ENCODE data around the gene PAPLN.
"Not testable (repeated sequence)": the region's sequence is repeated elsewhere in the genome, so short reads cannot be mapped to it uniquely, and the experiment has no call there.

The PAPLN gene, protein sequence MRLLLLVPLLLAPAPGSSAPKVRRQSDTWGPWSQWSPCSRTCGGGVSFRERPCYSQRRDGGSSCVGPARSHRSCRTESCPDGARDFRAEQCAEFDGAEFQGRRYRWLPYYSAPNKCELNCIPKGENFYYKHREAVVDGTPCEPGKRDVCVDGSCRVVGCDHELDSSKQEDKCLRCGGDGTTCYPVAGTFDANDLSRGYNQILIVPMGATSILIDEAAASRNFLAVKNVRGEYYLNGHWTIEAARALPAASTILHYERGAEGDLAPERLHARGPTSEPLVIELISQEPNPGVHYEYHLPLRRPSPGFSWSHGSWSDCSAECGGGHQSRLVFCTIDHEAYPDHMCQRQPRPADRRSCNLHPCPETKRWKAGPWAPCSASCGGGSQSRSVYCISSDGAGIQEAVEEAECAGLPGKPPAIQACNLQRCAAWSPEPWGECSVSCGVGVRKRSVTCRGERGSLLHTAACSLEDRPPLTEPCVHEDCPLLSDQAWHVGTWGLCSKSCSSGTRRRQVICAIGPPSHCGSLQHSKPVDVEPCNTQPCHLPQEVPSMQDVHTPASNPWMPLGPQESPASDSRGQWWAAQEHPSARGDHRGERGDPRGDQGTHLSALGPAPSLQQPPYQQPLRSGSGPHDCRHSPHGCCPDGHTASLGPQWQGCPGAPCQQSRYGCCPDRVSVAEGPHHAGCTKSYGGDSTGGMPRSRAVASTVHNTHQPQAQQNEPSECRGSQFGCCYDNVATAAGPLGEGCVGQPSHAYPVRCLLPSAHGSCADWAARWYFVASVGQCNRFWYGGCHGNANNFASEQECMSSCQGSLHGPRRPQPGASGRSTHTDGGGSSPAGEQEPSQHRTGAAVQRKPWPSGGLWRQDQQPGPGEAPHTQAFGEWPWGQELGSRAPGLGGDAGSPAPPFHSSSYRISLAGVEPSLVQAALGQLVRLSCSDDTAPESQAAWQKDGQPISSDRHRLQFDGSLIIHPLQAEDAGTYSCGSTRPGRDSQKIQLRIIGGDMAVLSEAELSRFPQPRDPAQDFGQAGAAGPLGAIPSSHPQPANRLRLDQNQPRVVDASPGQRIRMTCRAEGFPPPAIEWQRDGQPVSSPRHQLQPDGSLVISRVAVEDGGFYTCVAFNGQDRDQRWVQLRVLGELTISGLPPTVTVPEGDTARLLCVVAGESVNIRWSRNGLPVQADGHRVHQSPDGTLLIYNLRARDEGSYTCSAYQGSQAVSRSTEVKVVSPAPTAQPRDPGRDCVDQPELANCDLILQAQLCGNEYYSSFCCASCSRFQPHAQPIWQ

DNA sequence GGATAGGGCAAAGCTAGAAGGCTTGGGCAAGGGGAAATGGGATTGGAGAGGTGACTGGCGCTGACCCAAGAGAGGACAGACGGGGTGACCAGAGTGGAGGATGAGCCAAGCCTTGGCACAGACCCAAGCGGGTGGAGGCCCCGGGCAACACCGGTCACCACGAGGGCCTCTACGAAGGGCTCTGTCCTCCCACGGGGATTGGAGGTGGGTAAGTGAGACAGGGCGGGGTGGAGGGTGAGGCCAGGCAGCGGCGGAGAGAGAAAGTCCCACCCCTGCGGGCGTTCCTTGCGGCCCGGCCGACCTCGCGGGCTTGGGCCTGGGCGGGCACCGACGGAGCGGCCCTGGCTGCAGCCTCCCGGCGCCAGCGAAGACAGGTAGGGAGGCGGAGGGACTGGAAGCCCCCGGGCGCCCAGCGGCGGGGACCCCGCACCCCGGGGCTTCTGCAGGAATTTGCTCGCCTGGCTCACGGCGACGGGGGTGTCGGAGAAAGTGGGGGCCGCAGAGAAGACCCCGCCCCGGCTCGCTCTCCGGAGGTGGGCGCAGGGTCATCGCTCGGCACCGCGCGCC, at the start of gene PAPLN:
TSS of gene PAPLN (plus strand) at position 288 of the 567 bp plus-strand sequence. CDS start 2,273 bp downstream, outside the sequence.
- no peak for DNase-seq (ENCODE audit: low read depth in 2 of 2)

DNA sequence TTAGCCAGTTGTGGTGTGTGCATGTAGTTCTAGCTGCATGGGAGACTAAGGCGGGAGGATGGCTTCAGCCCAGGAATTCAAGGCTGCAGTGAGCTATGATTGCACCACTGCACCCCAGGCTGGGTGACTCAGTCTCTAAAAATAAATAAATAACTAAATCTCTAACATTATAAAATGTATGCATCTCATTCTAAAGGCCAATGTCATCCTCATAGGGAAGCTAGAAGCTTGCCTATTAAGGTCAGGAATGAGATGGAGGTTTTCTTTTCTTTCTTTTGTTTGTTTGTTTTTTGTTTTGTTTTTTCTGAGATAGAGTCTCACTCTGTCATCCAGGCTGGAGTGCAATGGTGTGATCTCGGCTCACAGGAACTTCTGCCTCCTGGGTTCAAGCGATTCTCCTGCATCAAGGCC, 48.8 kb upstream of the PAPLN start:
- no peak for DNase-seq (ENCODE audit: low read depth in 2 of 2)

DNA sequence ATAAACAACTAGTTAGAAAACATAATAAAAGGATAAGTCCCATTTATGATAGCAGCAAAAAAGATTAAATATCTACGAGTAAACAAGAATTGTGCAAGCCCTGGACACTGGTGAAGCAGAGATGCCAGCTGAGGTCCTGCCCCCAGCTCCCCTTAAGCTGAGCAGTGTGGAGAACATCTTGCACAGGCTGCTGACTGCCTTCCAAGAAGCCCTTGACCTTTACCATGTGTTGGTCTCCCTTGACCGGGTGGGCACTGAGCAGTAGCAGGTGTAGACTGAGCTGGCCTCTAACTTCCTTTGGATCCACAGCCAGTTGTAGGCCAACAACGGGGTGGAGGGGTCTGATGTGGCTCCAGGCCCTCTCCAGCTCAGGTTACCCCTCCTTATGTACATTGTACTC, 47.7 kb upstream of the PAPLN start:
- no peak for DNase-seq (ENCODE audit: low read depth in 2 of 2)

DNA sequence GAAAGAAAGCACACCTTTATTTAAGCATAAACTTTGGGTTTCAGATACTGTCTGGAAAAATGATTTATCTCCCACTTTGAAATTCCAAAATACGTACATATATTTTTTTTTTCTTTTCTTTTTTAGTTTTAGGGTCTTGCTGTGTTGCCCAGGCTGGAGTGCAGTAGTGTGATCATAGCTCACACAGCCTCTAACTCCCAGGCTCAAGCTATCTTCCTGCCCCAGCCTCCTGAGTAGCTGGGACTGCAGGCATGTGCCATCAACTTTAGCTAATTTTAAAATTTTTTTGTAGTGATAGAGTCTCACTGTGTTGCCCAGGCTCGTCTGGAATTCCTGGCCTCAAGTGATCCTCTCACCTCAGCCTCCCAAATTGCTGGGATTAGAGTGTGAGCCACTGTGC, 45.9 kb upstream of the PAPLN start:
- DNase-seq (ENCODE audit: low read depth in 2 of 2): no peak

DNA sequence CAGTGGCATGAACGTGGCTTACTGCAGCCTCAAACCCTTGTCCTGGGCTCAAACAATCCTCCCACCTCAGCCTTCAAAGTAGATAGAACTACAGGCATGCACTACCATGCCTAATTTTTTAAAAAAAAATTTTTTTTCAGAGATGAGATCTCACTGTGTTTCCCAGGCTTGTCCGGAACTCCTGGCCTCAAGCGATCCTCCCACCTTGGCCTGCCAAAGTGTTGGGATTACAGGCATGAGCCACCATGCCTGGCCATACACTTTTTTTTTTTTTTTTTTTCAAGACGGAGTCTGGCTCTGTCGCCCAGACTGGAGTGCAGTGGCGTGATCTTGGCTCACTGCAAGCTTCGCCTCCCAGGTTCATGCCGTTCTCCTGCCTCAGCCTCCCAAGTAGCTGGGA, 43.0 kb upstream of the PAPLN start:
- not testable (repeated sequence) for DNase-seq (ENCODE audit: low read depth in 2 of 2)

DNA sequence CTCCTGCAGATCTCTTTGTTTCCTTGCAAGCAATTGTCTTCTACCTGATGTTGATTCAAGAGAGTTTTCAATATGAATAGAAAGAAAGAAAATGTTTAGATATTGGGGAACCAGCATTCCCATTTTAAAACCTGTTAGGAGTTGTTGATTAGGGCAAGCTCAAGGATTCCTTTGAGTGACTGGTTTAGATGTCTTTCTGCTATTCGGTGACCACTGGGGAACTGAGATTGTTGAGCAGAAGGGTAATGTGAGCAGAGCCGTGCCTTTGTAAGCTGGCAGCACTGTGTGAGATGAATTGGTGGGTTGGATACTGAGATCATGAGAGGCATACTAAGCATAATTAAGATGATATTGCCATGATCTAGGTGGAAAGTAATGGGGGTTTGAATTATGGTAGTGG, 39.1 kb upstream of the PAPLN start:
- DNase-seq (ENCODE audit: low read depth in 2 of 2): no peak

DNA sequence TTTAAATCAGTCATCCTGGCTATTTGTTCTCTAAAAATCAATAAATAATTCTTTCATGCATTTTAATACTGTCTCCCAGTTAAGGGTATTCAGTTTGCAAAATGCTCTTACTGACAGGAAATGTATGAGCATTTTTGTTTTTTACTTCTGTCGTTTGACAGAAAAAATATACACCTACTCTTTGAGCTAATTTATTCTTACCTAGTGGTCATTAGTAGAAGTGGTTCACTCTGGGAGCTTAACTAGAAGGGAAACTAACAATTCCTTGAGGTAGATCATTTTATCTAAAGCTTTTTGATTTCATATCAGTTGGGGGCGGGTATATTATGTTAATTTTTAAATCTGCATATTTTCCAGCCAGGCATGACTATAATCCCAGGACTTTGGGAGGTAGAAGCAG, 33.8 kb upstream of the PAPLN start:
- no peak for DNase-seq (ENCODE audit: low read depth in 2 of 2)

DNA sequence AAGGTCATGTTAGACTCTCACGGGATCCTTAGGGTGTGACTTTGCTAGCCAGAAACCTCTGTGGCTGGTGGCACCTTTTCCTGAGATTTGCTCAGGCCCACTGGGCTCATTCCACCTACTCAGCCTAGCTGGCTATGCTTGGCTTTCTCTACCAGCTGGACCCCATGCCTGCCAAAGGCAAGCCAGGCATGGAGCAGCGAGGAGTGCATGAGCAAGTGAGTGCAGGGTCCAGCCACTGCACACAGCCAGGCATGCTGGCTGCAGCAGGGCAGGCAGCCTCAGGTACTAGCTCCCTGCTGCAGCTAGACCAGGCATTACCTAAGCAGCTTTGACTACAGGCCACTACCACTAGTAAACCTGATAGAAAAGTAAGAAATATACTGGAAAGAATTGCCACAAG, 29.7 kb upstream of the PAPLN start:
- DNase-seq (ENCODE audit: low read depth in 2 of 2): no peak

DNA sequence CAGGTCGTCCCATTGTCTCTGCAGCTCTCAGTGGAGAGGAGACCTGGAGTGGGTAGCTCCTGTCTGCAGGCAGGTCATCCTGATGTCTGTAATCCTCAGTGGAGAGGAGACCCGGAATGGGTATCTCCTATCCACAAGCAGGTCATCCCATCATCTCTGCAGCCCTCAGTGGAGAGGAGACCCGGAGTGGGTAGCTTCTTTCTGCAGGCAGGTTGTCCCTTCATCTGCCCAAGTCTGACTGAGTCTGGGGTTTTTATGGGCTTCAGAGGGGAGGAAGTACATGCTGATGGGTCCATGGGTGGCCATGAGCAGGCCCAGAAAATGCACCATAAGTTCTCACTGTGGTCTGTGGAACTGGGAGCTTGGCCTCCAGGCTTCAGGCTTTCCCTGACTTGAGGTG, 28.9 kb upstream of the PAPLN start:
- no peak for DNase-seq (ENCODE audit: low read depth in 2 of 2)

DNA sequence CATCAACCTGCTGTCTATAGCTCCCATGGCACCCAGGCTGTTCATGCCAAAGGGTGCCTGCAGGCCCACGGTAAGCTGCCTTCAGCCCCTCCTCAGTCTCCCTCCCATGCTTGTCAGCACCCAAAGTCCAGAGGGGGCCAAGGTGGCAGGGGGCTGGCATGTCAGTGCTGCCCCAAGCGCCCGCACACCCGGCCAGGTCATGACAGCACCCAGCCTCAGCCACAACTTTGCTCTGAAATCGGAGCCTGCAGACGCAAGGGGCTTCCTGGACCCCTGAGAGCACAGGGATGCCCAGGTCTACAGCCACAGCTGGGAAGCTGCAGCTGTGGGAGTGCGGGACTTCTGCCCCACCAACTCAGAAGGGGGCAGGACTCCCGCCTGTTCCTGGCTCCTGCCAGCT, 28.5 kb upstream of the PAPLN start:
- no peak for DNase-seq (ENCODE audit: low read depth in 2 of 2)

DNA sequence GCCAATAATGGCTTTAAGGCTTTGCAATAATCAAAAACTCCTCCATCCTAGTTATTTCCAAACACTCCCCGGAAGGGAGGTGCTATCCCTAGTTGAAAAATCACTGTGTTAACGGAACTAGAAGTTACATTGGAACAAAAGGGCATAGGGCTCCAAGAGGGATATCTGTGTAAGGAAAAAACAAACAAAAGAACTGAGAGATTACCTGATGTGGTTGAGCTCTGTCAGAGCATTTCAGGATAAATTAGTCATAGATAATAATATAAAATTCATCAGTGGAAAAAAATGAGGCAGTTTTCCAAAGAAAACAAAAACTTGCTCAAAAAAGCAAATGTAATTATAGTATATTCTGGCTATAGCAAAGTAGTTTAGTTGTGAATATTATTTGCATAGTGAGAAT, 27.4 kb upstream of the PAPLN start:
- no peak for DNase-seq (ENCODE audit: low read depth in 2 of 2)

DNA sequence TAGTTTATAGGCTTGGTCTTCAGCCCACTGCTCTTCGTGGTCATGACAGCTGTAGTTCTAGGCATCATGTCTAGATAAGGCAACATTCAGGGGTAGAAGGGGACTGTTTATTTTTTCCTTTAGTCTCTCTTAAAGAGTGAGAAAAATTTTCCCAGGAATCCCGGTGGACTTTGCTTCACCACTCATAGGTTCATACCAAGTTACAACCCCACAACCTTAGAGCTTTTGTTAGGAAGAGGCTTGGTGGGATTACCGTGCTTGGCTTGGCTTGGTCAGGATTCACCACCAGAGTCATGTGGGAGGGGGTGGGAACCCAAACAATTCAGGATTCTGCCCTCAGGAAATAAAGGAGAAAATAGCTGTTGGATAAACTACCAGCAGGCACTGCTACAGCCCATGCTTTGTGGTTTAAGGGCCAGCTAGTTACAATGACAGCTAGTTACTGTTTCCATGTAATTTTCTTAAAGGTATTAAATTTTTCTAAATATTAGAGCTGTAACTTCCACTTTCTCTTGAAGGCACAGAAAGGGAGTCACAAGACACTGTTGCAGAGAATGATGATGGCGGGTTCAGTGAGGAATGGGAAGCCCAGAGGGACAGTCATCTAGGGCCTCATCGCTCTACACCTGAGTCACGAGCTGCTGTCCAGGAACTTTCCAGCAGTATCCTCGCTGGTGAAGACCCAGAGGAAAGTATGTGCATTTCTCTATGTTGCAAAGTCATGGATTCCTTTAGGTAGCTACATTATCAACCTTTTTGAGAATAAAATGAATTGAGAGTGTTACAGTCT, 25.9 kb upstream of the PAPLN start:
- DNase-seq (ENCODE audit: low read depth in 2 of 2): no peak

DNA sequence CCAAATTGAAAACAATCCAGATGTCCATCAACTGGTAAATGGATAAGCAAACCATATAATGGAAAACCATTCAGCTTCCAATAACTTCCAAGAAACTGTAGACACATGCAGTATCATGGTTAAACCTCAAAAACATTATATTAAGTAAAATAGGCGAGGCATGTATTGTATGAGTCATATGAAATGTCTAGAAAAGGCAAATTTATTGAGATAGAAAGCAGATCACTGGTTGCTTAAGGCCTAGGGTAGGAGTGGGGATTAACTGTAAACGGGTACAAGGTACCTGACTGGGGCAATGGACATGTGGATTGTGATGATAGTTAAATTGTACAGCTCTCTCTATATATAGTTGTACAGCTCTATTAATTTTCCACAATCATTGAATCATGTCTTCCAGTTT, 21.3 kb upstream of the PAPLN start:
- DNase-seq (ENCODE audit: low read depth in 2 of 2): no peak

DNA sequence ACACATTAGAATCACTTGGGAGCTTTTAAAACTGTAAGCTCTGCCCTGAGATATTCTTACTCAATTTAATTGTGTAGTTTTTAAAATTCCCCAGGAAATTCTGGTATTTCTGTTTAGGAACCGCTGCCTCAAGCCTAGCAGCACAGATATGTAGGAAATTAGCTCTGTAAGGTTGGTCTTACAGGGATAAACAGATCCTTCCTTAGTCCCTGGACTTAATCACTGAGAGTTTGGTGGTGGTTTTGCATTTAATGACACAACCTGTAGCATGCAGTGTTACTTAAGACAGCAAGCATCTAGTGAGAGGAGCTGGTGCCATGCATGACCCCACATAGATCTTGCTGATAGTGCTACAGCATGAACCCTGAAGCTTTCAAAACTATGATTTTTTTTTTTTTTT, 19.9 kb upstream of the PAPLN start:
- no peak for DNase-seq (ENCODE audit: low read depth in 2 of 2)

DNA sequence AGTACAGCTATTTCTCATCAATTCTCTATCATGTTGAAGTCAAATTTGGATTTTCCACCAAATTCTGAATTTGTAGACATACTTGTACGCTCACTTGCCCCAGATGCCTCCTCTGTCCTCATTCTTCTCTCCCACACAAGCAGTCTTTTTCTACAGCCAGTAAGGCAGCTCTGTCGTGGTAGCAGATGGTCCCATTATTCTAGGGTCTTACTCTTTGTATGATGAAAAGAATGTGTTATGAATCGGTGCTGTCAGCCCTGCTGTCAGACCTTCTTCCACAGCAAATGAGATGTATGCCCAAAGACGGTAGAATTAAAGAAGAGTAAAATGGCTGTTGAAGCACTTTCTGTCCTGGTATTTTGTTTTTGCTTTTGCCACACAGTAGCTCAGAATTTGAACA, 17.2 kb upstream of the PAPLN start:
- DNase-seq (ENCODE audit: low read depth in 2 of 2): no peak

DNA sequence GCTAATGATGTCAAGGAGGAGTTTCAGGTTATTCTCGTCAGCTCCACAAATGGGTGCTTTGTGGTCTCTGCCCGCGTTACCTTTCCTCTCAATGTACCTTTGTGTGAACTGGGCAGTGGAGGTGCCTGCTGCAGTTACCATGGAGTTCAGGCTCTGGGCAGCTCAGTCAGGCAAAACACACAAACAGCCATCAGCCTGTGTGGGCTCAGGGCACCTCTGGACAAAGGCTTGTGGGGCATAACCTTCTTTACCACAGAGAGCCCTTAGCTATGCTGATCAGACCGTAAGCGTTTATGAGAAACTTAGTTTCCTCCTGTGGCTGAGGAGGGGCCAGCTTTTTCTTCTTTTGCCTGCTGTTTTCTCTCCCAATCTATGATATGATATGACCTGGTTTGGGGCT, 16.7 kb upstream of the PAPLN start:
- no peak for DNase-seq (ENCODE audit: low read depth in 2 of 2)

DNA sequence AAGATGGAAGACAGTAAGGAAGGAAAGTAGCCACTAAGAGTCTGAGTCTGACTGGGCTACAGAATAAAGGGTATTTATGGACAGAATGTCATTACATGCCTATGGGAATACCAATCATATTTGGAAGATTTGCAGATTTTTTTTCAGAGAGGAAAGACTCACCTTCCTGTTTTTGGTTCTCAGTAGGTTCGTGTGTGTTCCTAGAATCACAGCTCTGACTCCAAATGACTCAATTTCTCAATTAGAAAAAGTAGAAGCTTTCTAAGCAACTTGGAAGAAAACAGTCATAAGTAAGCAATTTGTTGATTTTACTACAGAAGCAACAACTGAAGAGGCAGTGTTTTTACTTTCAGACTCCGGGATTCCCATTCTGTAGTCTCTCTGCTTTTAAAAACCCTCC, 15.4 kb upstream of the PAPLN start:
- no peak for DNase-seq (ENCODE audit: low read depth in 2 of 2)

DNA sequence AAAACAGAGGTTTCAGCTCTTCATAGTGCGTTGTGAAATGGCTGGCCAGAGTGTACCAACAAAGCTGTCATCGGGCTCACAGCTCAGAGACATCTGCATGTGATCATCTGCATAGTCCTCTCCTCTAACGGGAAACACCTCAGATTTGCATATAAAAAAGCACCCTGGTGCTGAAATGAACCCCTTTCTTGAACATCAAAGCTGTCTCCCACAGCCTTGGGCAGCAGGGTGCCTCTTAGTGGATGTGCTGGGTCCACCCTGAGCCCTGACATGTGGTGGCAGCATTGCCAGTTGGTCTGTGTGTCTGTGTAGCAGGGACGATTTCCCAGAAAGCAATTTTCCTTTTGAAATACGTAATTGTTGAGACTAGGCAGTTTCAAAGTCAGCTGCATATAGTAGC, 14.3 kb upstream of the PAPLN start:
- no peak for DNase-seq (ENCODE audit: low read depth in 2 of 2)

DNA sequence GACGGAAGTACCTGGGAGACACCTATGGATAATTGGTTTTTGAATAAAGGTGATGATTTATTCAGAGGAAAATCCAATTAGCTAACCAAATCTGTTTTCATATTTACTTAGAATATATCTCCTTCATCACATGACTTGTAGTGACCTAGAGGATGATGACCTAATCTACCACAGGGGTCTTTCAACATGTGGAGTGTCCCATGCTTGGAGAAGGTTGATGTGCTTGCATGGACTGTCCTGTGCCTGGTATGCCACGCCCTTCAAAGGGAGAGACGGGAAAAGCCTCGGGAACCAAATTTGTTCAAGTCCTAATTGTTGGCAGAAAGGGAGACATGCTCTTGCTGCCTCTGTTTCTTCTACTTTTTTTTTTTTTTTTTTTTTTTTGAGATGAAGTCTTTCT, 11.8 kb upstream of the PAPLN start:
- DNase-seq (ENCODE audit: low read depth in 2 of 2): no peak

DNA sequence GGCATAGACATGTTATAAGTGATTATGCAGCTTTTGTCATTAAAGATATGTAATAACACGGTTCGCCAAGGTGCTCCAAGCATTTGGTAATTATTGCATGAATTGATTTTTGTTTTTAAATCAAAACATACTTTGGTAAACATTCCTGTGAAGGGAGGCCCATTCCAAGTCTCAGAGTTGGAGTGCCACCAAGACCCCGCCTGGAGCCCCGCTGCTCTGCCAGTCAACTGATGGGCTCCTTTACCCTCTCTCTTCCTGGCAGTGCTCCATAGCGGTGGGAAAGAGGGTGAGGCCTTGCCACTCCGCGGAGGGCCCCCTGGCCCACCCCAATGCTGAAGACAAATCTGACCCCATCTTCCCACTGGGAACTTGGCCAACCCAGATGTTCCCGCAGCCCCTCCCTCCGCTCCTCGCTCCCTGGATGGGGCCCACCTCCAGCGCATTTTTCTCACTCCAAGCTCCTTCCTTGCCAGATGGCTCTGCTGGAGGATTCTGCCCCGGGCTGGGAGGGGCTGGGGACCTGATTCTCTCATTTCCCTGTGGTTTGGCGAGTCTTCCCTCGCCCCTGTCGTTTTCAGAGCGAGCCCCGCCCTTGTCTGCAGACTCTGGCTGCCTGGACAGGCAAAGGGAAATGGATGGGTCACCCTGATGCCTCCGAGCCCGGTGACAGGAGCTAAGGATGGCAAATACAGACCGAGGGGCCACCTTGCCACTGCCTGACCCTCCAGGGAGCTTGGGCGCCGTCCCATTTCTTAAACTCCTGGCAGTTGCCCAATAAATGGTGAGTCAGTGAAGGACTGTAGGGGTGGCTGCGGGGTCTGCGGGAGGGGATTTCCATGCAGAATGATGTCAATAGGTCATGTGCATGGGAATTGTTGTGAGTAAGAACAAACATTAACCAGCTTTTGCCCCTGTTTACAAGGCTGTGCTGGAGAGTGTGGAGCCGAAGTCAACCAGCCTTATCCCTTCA, 9.2 kb upstream of the PAPLN start:
- DNase-seq (ENCODE audit: low read depth in 2 of 2): no peak
